Astrocyte of the spinal cord (primary cell): ENCODE measurements around the gene MRPS7.

Experiments used
- DNase-seq: peaks from one replicate; pipeline ENCODE4 v3.0.0; 2011; ENCODE audit warnings: low read depth, low spot score
- H3K4me3 ChIP-seq: 2 replicates; pipeline ENCODE4 v1.5.1; 2011; ENCODE audit warnings: low read depth, mild to moderate bottlenecking, low read length, moderate library complexity
- CTCF ChIP-seq: IDR thresholded peaks from 2 replicates; pipeline ENCODE4 v1.5.1; 2012; ENCODE audit warnings: low read depth, mild to moderate bottlenecking, low read length, inconsistent platforms
- in situ Hi-C: cut with HindIII; loops from 2 replicates; pipeline ENCODE4 v1.10.0; 2017; ENCODE audit warnings: low sequenced_read_pairs

The MRPS7 gene

DNA sequence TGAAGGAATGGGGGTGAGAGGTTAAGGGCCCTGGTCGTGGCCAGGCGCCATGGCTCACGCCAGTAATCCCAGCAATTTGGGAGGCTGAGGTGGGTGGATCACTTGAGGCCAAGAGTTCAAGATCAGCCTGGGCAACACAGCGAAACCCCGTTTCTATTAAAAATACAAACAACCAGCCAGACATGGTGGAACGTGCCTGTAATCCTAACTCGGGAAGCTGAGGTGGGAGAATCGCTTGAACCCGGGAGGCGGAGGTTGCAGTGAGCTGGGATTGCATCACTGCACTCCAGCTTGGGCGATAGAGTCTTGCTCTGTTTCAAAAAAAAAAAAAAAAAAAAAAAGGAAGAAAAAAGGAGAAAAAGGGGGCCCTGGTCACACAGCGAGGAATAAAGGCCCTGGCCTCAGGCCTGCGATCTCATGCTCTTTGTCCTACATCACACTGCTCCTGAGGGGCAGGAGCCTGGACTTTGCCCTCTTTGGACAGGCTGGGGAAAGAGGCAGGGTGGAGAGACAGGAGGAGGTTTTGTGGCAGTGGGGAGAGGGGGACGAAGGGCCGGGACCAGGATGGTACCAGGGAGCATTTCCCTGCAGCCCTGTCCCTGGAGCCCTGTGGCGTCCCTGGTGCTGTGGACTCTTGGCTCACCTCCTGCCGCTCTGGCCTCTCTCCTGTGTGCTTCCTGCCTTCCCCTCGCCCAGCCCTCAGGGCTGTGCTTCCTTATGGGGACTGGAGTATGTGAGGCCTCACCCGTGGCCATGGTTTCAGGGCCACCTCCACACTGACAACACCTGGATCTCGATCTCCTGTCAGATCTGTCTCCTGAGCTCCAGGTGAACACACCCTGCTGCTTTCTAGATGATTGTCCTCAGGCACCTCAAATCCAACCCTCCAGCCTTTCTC is 47.3 kb downstream of the MRPS7 start:
- no peak for DNase-seq
- no peak for TF ChIP-seq CTCF
- in situ Hi-C loops, result no loop called here
- H3K4me3 ChIP-seq, result no peak overlapping the region

- H3K4me3 ChIP-seq, result no peak overlapping the region
- TF ChIP-seq CTCF, result no peak
- DNase-seq, result no peak
- in situ Hi-C loops, result no loop called here
These were observed 52.4 kb downstream of the MRPS7 start for GRCh38 chr17:75313941-75314551.

DNA sequence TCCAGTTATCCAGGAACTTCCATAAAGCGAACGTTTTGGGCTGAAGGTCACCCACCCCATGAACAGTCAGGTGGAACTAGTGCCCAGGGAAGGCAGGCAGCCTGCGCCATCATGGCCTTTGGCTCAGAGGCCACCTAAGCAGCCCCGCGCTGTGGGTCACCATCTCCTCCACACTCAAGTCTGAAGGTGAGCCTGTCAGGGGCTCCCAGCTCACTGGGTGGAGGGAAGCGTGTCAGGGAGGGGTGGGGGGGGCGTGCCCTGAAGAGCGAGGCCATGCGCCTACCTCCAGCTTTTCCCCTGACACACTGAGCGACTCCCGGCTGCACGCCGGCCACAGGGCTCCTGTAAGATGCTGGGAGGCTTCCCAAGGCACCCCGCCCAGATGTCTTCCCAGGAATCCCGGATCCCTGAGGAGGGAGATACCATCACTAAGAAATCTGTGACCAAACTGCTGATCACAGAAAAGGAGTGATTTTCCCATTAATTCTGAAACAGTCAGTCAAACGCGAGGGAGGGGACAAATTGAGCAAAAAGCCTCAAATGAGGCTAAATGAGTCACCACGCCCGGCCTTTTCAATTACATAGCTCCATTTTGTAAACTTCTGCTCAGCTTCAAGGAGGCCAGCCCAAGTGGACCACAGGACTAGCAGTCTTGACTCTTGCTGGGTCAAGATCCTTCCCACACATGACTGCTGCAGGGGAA is 54.0 kb downstream of the MRPS7 start:
- no peak overlapping the region for H3K4me3 ChIP-seq
- no peak for TF ChIP-seq CTCF
- DNase-seq, result no peak
- in situ Hi-C loops, result no loop called here
